HepG2 (cell line): ENCODE measurements around the gene TFDP1. TPM values are rescaled to one million over a fixed set of nuclear protein-coding genes. Genes with fewer than 3 reads are reported as not detected.

Experiments used
- ATAC-seq: fragments of 200-7000 bp; cut with Tn5 transposase; 3 replicates; pipeline ENCODE4 v1.9.1; 2020; ENCODE audit warnings: mild to moderate bottlenecking, moderate library complexity
- BruUV-seq: library from RNA; stranded (reverse); fragments of 400-500 nt; replicated peaks from 2 replicates; lab custom pipeline; 2021; lab: Mats Ljungman, UMichigan
- CTCF ChIA-PET: fragments of 300-600 bp; formaldehyde crosslinking; extraction: SDS; loops from one replicate; lab custom pipeline; 2021; ENCODE audit warnings: low total read pairs, inconsistent platforms, low intra/inter-chr PET ratio; lab: Yijun Ruan, JAX
- POLR2A ChIA-PET: fragments of 350-600 bp; sonication (Branson Sonifier 250); formaldehyde crosslinking; loops from one replicate; lab custom pipeline; 2020; ENCODE audit warnings: antibody characterized with exemption, inconsistent platforms; lab: Yijun Ruan, JAX
- DNase-seq: peaks from one replicate; pipeline ENCODE4 v3.0.0-alpha.2; 2015; ENCODE audit warnings: low spot score
- FAIRE-seq: peaks from 3 replicates; lab custom pipeline; 2011; peaks lifted over from hg19 to GRCh38; lab: Jason Lieb, UNC
- H2AFZ ChIP-seq: one replicate; pipeline ENCODE4 v1.6.1; 2011; ENCODE audit warnings: low read length, inconsistent platforms
- H3K27ac ChIP-seq: fragments of 300-600 bp; 3 replicates; pipeline ENCODE4 v1.8.0; 2011; ENCODE audit warnings: mixed run types, mild to moderate bottlenecking, mixed read lengths, low read length, inconsistent platforms; ENCODE audit not compliant: insufficient read depth; ENCODE audit errors: extremely low read length
- H3K27me3 ChIP-seq, 2 experiments: fragments of 200-600 bp in 1 of 2; 2 replicates in 1 of 2; 3 replicates in 1 of 2; pipeline versions ENCODE4 v1.6.0 to v1.8.0; 2011; ENCODE audit warnings: low read length in 2 of 2, mild to moderate bottlenecking in 2 of 2, moderate library complexity in 2 of 2, inconsistent platforms in 1 of 2; ENCODE audit not compliant: insufficient read depth in 2 of 2, control insufficient read depth in 1 of 2
- H3K36me3 ChIP-seq, 2 experiments: fragments of 200-600 bp in 1 of 2; replicated peaks in 1 of 2; 2 replicates in 1 of 2; 3 replicates in 1 of 2; pipeline versions ENCODE4 v1.5.1 to v1.8.0; 2011; ENCODE audit warnings: low read length in 2 of 2, inconsistent platforms in 1 of 2; ENCODE audit not compliant: insufficient read depth in 2 of 2, control insufficient read depth in 1 of 2
- H3K4me1 ChIP-seq: 2 replicates; pipeline ENCODE4 v1.5.1; 2012; ENCODE audit warnings: low read length, inconsistent platforms; ENCODE audit not compliant: insufficient read depth
- H3K4me2 ChIP-seq: 2 replicates; pipeline ENCODE4 v1.6.0; 2011; ENCODE audit warnings: low read depth, low read length, inconsistent platforms
- H3K4me3 ChIP-seq, 3 experiments: fragments of 200-600 bp in 1 of 3; sonication (generic), shearing (Covaris generic) in 1 of 3; replicated peaks in 1 of 3; 2 replicates each; pipeline ENCODE4 v1.5.1; 2011 to 2016; ENCODE audit warnings: low read length in 3 of 3, inconsistent platforms in 2 of 3, low read depth in 2 of 3, mild to moderate bottlenecking in 2 of 3, control low read depth in 1 of 3, mixed read lengths in 1 of 3; ENCODE audit not compliant: insufficient read depth in 1 of 3
- H3K79me2 ChIP-seq: one replicate; pipeline ENCODE4 v1.6.1; 2011; ENCODE audit warnings: low read length, inconsistent platforms; ENCODE audit not compliant: insufficient read depth
- H3K9ac ChIP-seq: 2 replicates; pipeline ENCODE4 v1.6.0; 2011; ENCODE audit warnings: mild to moderate bottlenecking, low read depth, low read length, inconsistent platforms; ENCODE audit not compliant: insufficient read depth
- H3K9me3 ChIP-seq: 2 replicates; pipeline ENCODE4 v1.5.1; 2012; ENCODE audit warnings: mild to moderate bottlenecking, low read length
- H4K20me1 ChIP-seq: 2 replicates; pipeline ENCODE4 v1.6.0; 2011; ENCODE audit warnings: inconsistent platforms, mild to moderate bottlenecking, low read length, moderate library complexity; ENCODE audit not compliant: insufficient read depth
- MAFK ChIP-seq, 2 experiments: IDR thresholded peaks in 1 of 2; conservative IDR thresholded peaks in 1 of 2; 2 replicates each; pipeline ENCODE4 v1.6.1; 2011; ENCODE audit warnings: improper control_type of control experiment in 2 of 2, low read length in 2 of 2
- NPAS2 ChIP-seq: sonication (generic); formaldehyde crosslinking; IDR thresholded peaks from 2 replicates; pipeline ENCODE4 v1.8.0; 2022; ENCODE audit warnings: mild to moderate bottlenecking, missing genetic modification reagents, borderline replicate concordance
- PHB2 ChIP-seq: fragments of 450-650 bp; IDR thresholded peaks from 2 replicates; pipeline ENCODE4 v1.6.1; 2018; ENCODE audit not compliant: partially characterized antibody
- YEATS4 ChIP-seq: sonication (generic); formaldehyde crosslinking; IDR thresholded peaks from 2 replicates; pipeline ENCODE4 v1.4.0; 2020; ENCODE audit warnings: missing genetic modification reagents, borderline replicate concordance
- ZGPAT ChIP-seq: IDR thresholded peaks from 2 replicates; pipeline ENCODE4 v1.6.1; 2016; ENCODE audit warnings: mild to moderate bottlenecking
- ZNF430 ChIP-seq: sonication (generic); formaldehyde crosslinking; IDR thresholded peaks from 2 replicates; pipeline ENCODE4 v1.9.0; 2021; ENCODE audit warnings: mild to moderate bottlenecking, missing genetic modification reagents
- WGBS: methylation state at CpG from one replicate; pipeline ENCODE4 v1.1.6; 2017; ENCODE audit warnings: low lambda C conversion rate; 5-methylcytosine and 5-hydroxymethylcytosine counted together
- in situ Hi-C: cut with HindIII; loops from 2 replicates; pipeline ENCODE4 v1.10.0; 2017; ENCODE audit warnings: low pct_unique_long_range_greater_than_20kb; ENCODE audit not compliant: extremely low pct_ligation_motif_present
- intact Hi-C: fragments of 100-400 bp; cut with micrococcal nuclease; formaldehyde crosslinking; loops from one replicate; pipeline ENCODE4 v1.10.0; 2022; ENCODE audit not compliant: unreplicated experiment
- polyA plus RNA-seq, 8 experiments: library from polyadenylated mRNA; depleted of rRNA in 3 of 8; stranded (reverse) in 7 of 8; unstranded in 1 of 8; fragments of >200 nt; fragmentation: Illumina TruSeq in 4 of 8; extraction: Trizol in 4 of 8; gene quantifications; 2 replicates each; pipeline versions ENCODE4 v1.2.1 to v1.2.3, GENCODE V29; 2011 to 2016; ENCODE audit warnings: low read depth in 4 of 8, missing spikeins in 1 of 8, mixed read lengths in 1 of 8; ENCODE audit not compliant: insufficient read depth in 1 of 8
- total RNA-seq, 5 experiments: library from RNA; depleted of rRNA; stranded (reverse); fragments of >200 nt; fragmentation: Illumina TruSeq; extraction: Trizol; gene quantifications; 2 replicates each; pipeline ENCODE4 v1.2.3, GENCODE V29; 2016; ENCODE audit warnings: low read depth in 1 of 5

TFDP1 gene
- total and polyA plus RNA-seq, 2 of the 13 experiments (the other 11 are each of a cell fraction or from before 2014, with no cell fraction given), result 38.0 to 84.2 TPM

GRCh38 chr13:113628291-113629270 lies 44.0 kb downstream of the TFDP1 start:
- FAIRE-seq, result no peak

More at GRCh38 chr13:113628291-113629270, 44.0 kb downstream of the TFDP1 start:
- 97% methylated on average over 16 of the region's 30 CpGs for WGBS
- H3K4me2 ChIP-seq, result no peak overlapping the region
- H3K79me2 ChIP-seq, result peaks cover 7% of the 10 kb centered on the region
- POLR2A ChIA-PET, result no interaction called here
- intact Hi-C loops (no loop called here), in situ Hi-C loops (no loop called here)
- H3K27me3 ChIP-seq, result no peaks in the 10 kb centered on the region
- no peak overlapping the region for H3K27ac ChIP-seq
- no peaks in the 10 kb centered on the region for H3K9me3 ChIP-seq
- CTCF ChIA-PET, result no interaction called here
- BruUV-seq, result no TSS peak
- H3K9ac ChIP-seq, result no peak overlapping the region
- TF ChIP-seq MAFK (conservative IDR thresholded peaks at IDR 0.05 in 1 of 2, IDR thresholded peaks at IDR 0.05 in 1 of 2; ENCODE audit: low read length in 2 of 2) (peak; percentile 30 to 32; a peak in 2 of 4 replicates), NPAS2 (CRISPR knock-in tag) (no peak), PHB2 (no peak), ZGPAT (CRISPR knock-in tag) (no peak), YEATS4 (CRISPR knock-in tag) (no peak), ZNF430 (CRISPR knock-in tag) (no peak)
- DNase-seq, result no peak
- H4K20me1 ChIP-seq, result no peaks in the 10 kb centered on the region
- H3K4me1 ChIP-seq, result no peaks in the 10 kb centered on the region
- no peak overlapping the region for H3K4me3 ChIP-seq
- peaks cover 22 to 65% of the 10 kb centered on the region in 2 experiments for H3K36me3 ChIP-seq
- H2AFZ ChIP-seq, result no peak overlapping the region
- ATAC-seq, result no peak
